GM23338 (cell line): ENCODE results near the gene NCLN. TPM values are rescaled to one million over a fixed set of nuclear protein-coding genes. Genes with fewer than 3 reads are reported as not detected.

ENCODE experiments used
- ATAC-seq: fragments of 200-7000 bp; cut with Tn5 transposase; 3 replicates; pipeline ENCODE4 v1.9.1; 2020
- DNase-seq: peaks from one replicate; pipeline ENCODE4 v3.0.0-alpha.2; 2015; ENCODE audit warnings: low spot score
- H2AFZ ChIP-seq: fragments of 200-600 bp; sonication (generic); 2 replicates; pipeline ENCODE4 v1.8.0; 2016; ENCODE audit warnings: antibody characterized with exemption, mild to moderate bottlenecking, moderate library complexity
- H3F3A ChIP-seq: fragments of 200-600 bp; sonication (generic); replicated peaks from 2 replicates; pipeline ENCODE4 v1.8.0; 2017; ENCODE audit warnings: antibody characterized with exemption, mixed run types, low read depth
- H3K27ac ChIP-seq: fragments of 200-600 bp; sonication (generic); 2 replicates; pipeline ENCODE4 v1.6.1; 2016; ENCODE audit warnings: low read depth
- H3K27me3 ChIP-seq: fragments of 200-600 bp; sonication (generic); 2 replicates; pipeline ENCODE4 v1.8.0; 2016; ENCODE audit warnings: mild to moderate bottlenecking, mixed run types, moderate library complexity; ENCODE audit not compliant: insufficient read depth
- H3K36me3 ChIP-seq: fragments of 200-600 bp; sonication (generic); 2 replicates; pipeline ENCODE4 v1.8.0; 2016; ENCODE audit warnings: mild to moderate bottlenecking; ENCODE audit not compliant: insufficient read depth
- H3K4me1 ChIP-seq: fragments of 200-600 bp; sonication (generic); 2 replicates; pipeline ENCODE4 v1.8.0; 2016; ENCODE audit warnings: mild to moderate bottlenecking, moderate library complexity; ENCODE audit not compliant: insufficient read depth
- H3K4me2 ChIP-seq: fragments of 200-600 bp; sonication (generic); 2 replicates; pipeline ENCODE4 v1.7.1; 2017; ENCODE audit warnings: mixed run types
- H3K4me3 ChIP-seq: fragments of 200-600 bp; sonication (generic); 2 replicates; pipeline ENCODE4 v1.6.1; 2016; ENCODE audit warnings: mixed run types
- H3K79me2 ChIP-seq: fragments of 200-600 bp; sonication (generic); replicated peaks from 2 replicates; pipeline ENCODE4 v1.8.0; 2017; ENCODE audit warnings: mild to moderate bottlenecking; ENCODE audit not compliant: insufficient read depth
- H3K9me2 ChIP-seq: fragments of 200-600 bp; sonication (generic); 2 replicates; pipeline ENCODE4 v1.8.0; 2017; ENCODE audit not compliant: insufficient read depth
- H4K20me1 ChIP-seq: fragments of 200-600 bp; sonication (generic); replicated peaks from 2 replicates; pipeline ENCODE4 v1.8.0; 2017; ENCODE audit warnings: mild to moderate bottlenecking; ENCODE audit not compliant: insufficient read depth
- H3K27ac Mint-ChIP-seq: 2 replicates; pipeline ENCODE4 v1.8.0; 2020; ENCODE audit warnings: inconsistent platforms, mild to moderate bottlenecking, moderate library complexity, mixed read lengths
- H3K27me3 Mint-ChIP-seq: 3 replicates; pipeline ENCODE4 v1.8.0; 2022; ENCODE audit warnings: low read depth, mild to moderate bottlenecking, moderate library complexity, mixed read lengths, inconsistent platforms; ENCODE audit not compliant: insufficient read depth, poor library complexity
- H3K36me3 Mint-ChIP-seq: 3 replicates; pipeline ENCODE4 v1.8.0; 2021; ENCODE audit warnings: low read depth, mild to moderate bottlenecking, inconsistent platforms, moderate library complexity, mixed read lengths
- H3K4me1 Mint-ChIP-seq: 3 replicates; pipeline ENCODE4 v1.8.0; 2020; ENCODE audit warnings: mild to moderate bottlenecking, inconsistent platforms, mixed read lengths
- H3K4me3 Mint-ChIP-seq: 3 replicates; pipeline ENCODE4 v1.8.0; 2021; ENCODE audit warnings: moderate library complexity, mild to moderate bottlenecking, inconsistent platforms, mixed read lengths
- H3K9me3 Mint-ChIP-seq: 3 replicates; pipeline ENCODE4 v1.8.0; 2020; ENCODE audit warnings: moderate library complexity, mild to moderate bottlenecking, inconsistent platforms, mixed read lengths
- CREB1 ChIP-seq: fragments of 250-450 bp; sonication (Bioruptor Pico); IDR thresholded peaks from 2 replicates; pipeline ENCODE4 v1.5.0; 2020; ENCODE audit warnings: low read depth, mild to moderate bottlenecking, moderate library complexity
- CTCF ChIP-seq, 2 experiments: fragments of 200-600 bp in 1 of 2; sonication (generic) in 1 of 2; conservative IDR thresholded peaks; 2 replicates each; pipeline versions ENCODE4 v1.5.1 to v1.6.1; 2016 to 2017; ENCODE audit warnings: antibody characterized with exemption in 2 of 2, low read depth in 2 of 2, mild to moderate bottlenecking in 2 of 2, moderate library complexity in 1 of 2
- EZH2 ChIP-seq: fragments of 200-600 bp; sonication (generic); IDR thresholded peaks from one replicate; pipeline ENCODE4 v1.8.0; 2017; ENCODE audit warnings: antibody characterized with exemption, mild to moderate bottlenecking, low read depth; ENCODE audit not compliant: unreplicated experiment
- JUNB ChIP-seq: IDR thresholded peaks from one replicate; pipeline ENCODE4 v1.6.1; 2016; ENCODE audit warnings: antibody characterized with exemption; ENCODE audit not compliant: unreplicated experiment
- ZNF331 ChIP-seq: fragments of 250-450 bp; sonication (Bioruptor Pico); IDR thresholded peaks from 2 replicates; pipeline ENCODE4 v1.5.0; 2020; ENCODE audit warnings: low read depth, mild to moderate bottlenecking, moderate library complexity
- ZNF462 ChIP-seq: fragments of 250-450 bp; sonication (Bioruptor Pico); IDR thresholded peaks from 2 replicates; pipeline ENCODE4 v1.5.0; 2020; ENCODE audit warnings: mild to moderate bottlenecking, moderate library complexity
- polyA plus RNA-seq: library from polyadenylated mRNA; unstranded; fragments of >200 nt; fragmentation: Nextera tagmentation; extraction: Ambion mirVana; gene quantifications from 2 replicates; pipeline ENCODE4 v1.2.1, GENCODE V29; 2016
- total RNA-seq: library from RNA; depleted of rRNA; stranded (reverse); fragments of >200 nt; shearing (Covaris generic); gene quantifications from 2 replicates; pipeline ENCODE4 v1.2.3, GENCODE V29; 2014

NCLN gene
- total and polyA plus RNA-seq, 2 experiments from 2014 or later = 85.6 to 125 TPM

- TF ChIP-seq ZNF462 (CRISPR knock-in tag) = no peak
- TF ChIP-seq CREB1 (CRISPR knock-in tag) = no peak
- no peak for TF ChIP-seq ZNF331
Measured at GRCh38 chr19:3175781-3176714, 9.7 kb upstream of the NCLN start (continued).

- DNase-seq (no peak), ATAC-seq (no peak)
- Mint-ChIP-seq H3K4me3 (no peak overlapping the region), H3K27ac (no peak overlapping the region), H3K9me3 (peaks cover 11% of the 10 kb centered on the region), H3K4me1 (no peaks in the 10 kb centered on the region), H3K27me3 (peaks cover 2% of the 10 kb centered on the region), H3K36me3 (no peaks in the 10 kb centered on the region)
- H4K20me1 ChIP-seq = no peaks in the 10 kb centered on the region
- no peaks in the 10 kb centered on the region for H3K36me3 ChIP-seq
- no peaks in the 10 kb centered on the region for H3K79me2 ChIP-seq
- TF ChIP-seq EZH2 (no peak), CTCF (conservative IDR thresholded peaks at IDR 0.05; ENCODE audit: low read depth in 2 of 2) (no peak), JUNB (no peak)
- no peak overlapping the region for H3K4me3 ChIP-seq
- H3K4me2 ChIP-seq = no peak overlapping the region
- H2AFZ ChIP-seq = no peak overlapping the region
- no peaks in the 10 kb centered on the region for H3K27me3 ChIP-seq
- H3K27ac ChIP-seq = no peak overlapping the region
- no peaks in the 10 kb centered on the region for H3K4me1 ChIP-seq
- H3K9me2 ChIP-seq = no peaks in the 10 kb centered on the region
- no peaks in the 10 kb centered on the region for H3F3A ChIP-seq
Measured at GRCh38 chr19:3176715-3177501, 8.8 kb upstream of the NCLN start.
